Suprapubic skin (tissue), 4 donors: ENCODE measurements around the gene MARF1.

Experiments used
- CTCF ChIP-seq, 2 donors: fragments of 200-600 bp in 1 of 2; fragments of 450-650 bp in 1 of 2; sonication (generic) in 1 of 2; IDR thresholded peaks; one replicate each; pipeline ENCODE4 v1.5.1; 2016 to 2019; ENCODE audit warnings: antibody characterized with exemption in 2 of 2, mild to moderate bottlenecking in 1 of 2, moderate library complexity in 1 of 2
- EP300 ChIP-seq: sonication (generic); formaldehyde crosslinking; IDR thresholded peaks from one replicate; pipeline ENCODE4 v1.6.1; 2017; ENCODE audit warnings: antibody characterized with exemption
- POLR2A ChIP-seq, 2 donors: fragments of 450-650 bp; IDR thresholded peaks; one replicate each; pipeline ENCODE4 v1.6.1; 2017; ENCODE audit warnings: antibody characterized with exemption in 2 of 2, mild to moderate bottlenecking in 2 of 2, moderate library complexity in 2 of 2
- POLR2AphosphoS5 ChIP-seq, 3 donors: sonication (generic); formaldehyde crosslinking; IDR thresholded peaks; one replicate each; pipeline ENCODE4 v1.6.1; 2017; ENCODE audit warnings: antibody characterized with exemption in 3 of 3

GRCh38 chr16:15690296-15690695 lies 47.3 kb upstream of the MARF1 start:
- TF ChIP-seq CTCF (IDR thresholded peaks at IDR 0.05): no peak
- TF ChIP-seq POLR2AphosphoS5 (IDR thresholded peaks at IDR 0.05): no peak
- TF ChIP-seq POLR2A (IDR thresholded peaks at IDR 0.05): no peak
- no peak for TF ChIP-seq EP300
